Mesothelial cell of epicardium (in vitro differentiated cells): ENCODE data around the gene DPYSL4. TPM values are rescaled to one million over a fixed set of nuclear protein-coding genes. Genes with fewer than 3 reads are reported as not detected.

Source experiments
- DNase-seq, 2 experiments: peaks; one replicate each; pipeline ENCODE4 v3.0.0; 2021; ENCODE audit warnings: low spot score in 2 of 2; ENCODE audit not compliant: unreplicated experiment in 2 of 2
- H3K27ac Mint-ChIP-seq: 2 replicates; pipeline ENCODE4 v1.8.0; 2021; ENCODE audit warnings: mixed read lengths
- H3K27me3 Mint-ChIP-seq: 2 replicates; pipeline ENCODE4 v1.8.0; 2021; ENCODE audit warnings: low read depth, mixed read lengths
- H3K36me3 Mint-ChIP-seq: 2 replicates; pipeline ENCODE4 v1.8.0; 2021; ENCODE audit warnings: mixed read lengths
- H3K4me1 Mint-ChIP-seq: 2 replicates; pipeline ENCODE4 v1.8.0; 2021; ENCODE audit warnings: mixed read lengths
- H3K4me3 Mint-ChIP-seq: 2 replicates; pipeline ENCODE4 v1.8.0; 2021; ENCODE audit warnings: mild to moderate bottlenecking, moderate library complexity, mixed read lengths
- H3K9me3 Mint-ChIP-seq: 2 replicates; pipeline ENCODE4 v1.8.0; 2021; ENCODE audit warnings: mixed read lengths
- total RNA-seq: library from RNA; stranded (reverse); gene quantifications from 3 replicates; pipeline ENCODE4 v1.2.1, GENCODE V29; 2021
- TF ChIP-seq, protein P1 (sequence below): fragments of 200-600 bp; sonication (generic); IDR thresholded peaks from one replicate; pipeline ENCODE4 v1.5.0; 2021; ENCODE audit warnings: antibody characterized with exemption; ENCODE audit not compliant: unreplicated experiment

Gene DPYSL4
- total RNA-seq, 1 donor from 2014 or later = 18.6 TPM

DNA sequence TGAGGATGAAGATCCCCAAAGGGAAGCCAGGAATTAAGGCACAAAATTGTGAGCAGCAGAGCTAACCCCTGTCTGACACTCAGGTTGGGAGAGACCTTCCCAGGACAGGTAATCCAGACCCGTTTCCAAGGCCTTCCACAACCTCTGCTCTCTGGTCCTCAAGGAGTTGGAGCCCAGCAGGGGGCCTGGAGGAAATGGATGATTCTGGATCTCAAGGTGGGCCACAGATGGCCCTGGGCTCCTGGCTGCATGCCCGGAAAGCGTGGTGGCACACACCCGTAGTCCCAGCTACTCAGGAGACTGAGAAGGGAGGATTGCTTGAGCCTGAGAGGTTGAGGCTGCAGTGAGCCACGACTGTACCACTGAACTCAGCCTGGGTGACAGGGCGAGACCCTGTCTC lies 42.3 kb downstream of the DPYSL4 start:
- TF ChIP-seq, protein P1, sequence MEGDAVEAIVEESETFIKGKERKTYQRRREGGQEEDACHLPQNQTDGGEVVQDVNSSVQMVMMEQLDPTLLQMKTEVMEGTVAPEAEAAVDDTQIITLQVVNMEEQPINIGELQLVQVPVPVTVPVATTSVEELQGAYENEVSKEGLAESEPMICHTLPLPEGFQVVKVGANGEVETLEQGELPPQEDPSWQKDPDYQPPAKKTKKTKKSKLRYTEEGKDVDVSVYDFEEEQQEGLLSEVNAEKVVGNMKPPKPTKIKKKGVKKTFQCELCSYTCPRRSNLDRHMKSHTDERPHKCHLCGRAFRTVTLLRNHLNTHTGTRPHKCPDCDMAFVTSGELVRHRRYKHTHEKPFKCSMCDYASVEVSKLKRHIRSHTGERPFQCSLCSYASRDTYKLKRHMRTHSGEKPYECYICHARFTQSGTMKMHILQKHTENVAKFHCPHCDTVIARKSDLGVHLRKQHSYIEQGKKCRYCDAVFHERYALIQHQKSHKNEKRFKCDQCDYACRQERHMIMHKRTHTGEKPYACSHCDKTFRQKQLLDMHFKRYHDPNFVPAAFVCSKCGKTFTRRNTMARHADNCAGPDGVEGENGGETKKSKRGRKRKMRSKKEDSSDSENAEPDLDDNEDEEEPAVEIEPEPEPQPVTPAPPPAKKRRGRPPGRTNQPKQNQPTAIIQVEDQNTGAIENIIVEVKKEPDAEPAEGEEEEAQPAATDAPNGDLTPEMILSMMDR = no peak
- no peak for DNase-seq

DNA sequence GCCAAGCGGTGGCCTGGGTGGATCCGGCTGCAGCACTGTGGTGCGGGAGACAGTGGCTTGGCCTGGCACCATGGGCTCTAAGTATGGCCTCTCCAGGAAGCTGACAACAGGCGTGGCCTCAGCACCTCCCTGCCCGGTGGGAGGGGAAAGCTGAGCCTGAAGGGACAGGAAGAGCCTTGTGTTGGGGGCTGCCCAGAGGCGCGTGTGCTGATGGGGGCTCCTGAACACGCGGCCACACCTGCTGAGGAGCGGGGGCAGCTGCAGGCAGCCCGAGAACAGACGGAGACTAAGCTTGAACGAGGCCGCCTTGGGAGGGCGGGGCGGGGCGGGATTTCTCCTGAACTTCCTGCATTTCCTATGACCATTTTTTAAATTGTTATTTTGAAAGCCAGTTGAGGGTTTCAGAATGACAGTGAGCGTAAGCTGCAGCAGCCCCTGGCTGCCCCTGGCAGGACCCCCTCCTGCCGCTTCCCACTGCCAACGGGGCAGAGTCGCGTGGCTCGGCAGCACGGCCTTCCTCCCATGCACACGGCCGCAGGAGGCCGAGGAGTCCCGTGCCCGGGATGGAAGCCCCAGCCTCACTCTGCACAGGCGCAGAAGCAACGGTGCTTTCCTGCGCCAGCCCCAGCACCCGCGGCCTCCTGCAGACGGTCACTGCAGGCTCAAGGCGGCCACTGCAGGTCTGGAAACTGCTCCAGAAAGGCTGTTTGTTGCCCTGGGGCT lies 43.2 kb downstream of the DPYSL4 start:
- Mint-ChIP-seq H3K36me3 (no peaks in the 10 kb centered on the region), H3K4me3 (no peak overlapping the region), H3K9me3 (no peaks in the 10 kb centered on the region), H3K27me3 (peaks cover 2% of the 10 kb centered on the region), H3K4me1 (peaks cover 7% of the 10 kb centered on the region), H3K27ac (no peak overlapping the region)
- no peak for DNase-seq
- TF ChIP-seq, protein P1 = no peak

More for the DNA sequence above, 42.3 kb downstream of the DPYSL4 start:
- no peaks in the 10 kb centered on the region for H3K9me3 Mint-ChIP-seq
- peaks cover 2% of the 10 kb centered on the region for H3K27me3 Mint-ChIP-seq
- no peak overlapping the region for H3K4me3 Mint-ChIP-seq
- H3K27ac Mint-ChIP-seq = no peak overlapping the region
- peaks cover 7% of the 10 kb centered on the region for H3K4me1 Mint-ChIP-seq
- no peaks in the 10 kb centered on the region for H3K36me3 Mint-ChIP-seq

DNA sequence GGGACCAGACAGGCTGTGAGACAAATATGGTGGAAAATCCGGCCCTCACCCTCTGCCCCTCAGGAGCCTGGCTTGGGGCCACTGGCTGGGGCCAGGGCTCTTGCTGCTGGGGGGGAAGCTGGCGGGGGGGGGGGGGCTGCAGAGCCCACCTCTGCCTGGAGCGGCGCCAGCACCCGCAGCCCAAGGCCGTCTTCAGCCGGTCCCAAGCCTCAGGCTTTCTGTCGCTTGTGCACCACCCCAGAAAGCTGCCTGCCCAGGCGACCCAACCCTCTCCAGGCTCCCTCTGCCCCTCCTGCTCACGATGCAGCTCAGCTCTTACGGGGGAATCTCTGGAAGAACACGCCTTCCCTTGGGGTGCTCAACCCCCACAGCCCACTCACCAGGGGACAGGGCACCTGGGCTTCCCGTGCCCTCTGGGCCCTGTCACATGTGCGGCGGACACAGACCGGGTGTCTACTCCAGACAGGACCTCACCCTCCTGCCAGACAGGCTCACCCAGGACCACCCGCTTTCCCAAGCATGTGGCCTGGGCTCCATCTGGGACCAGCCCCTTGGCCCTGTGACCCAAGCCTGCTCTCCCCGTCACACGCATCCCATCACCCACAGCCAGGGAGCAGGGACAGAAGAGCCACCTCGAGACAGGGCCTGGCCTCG lies 43.9 kb downstream of the DPYSL4 start:
- H3K4me3 Mint-ChIP-seq = no peak overlapping the region
- DNase-seq = no peak
- no peak overlapping the region for H3K27ac Mint-ChIP-seq
- H3K36me3 Mint-ChIP-seq = no peaks in the 10 kb centered on the region
- TF ChIP-seq, protein P1 = no peak
- H3K27me3 Mint-ChIP-seq = peaks cover 2% of the 10 kb centered on the region
- H3K4me1 Mint-ChIP-seq = peaks cover 7% of the 10 kb centered on the region
- H3K9me3 Mint-ChIP-seq = no peaks in the 10 kb centered on the region

DNA sequence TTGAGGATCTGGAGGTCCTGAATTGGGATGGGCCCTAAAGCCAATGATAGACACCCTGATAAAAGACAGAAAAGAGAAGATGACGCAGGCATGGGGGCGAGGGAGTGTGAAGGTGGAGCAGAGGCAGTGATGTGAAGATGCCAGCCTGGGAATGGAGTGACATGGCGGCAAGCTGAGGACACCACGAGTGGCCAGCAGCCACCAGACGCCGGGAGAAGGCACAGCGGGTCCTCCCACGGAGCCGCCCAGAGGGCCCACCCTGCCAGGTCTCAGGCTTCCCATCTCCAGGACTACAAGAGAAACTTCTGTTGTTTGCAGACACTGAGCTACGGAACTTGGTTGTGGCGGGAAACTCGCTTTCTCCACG lies 44.9 kb downstream of the DPYSL4 start:
- H3K27ac Mint-ChIP-seq = no peak overlapping the region
- H3K36me3 Mint-ChIP-seq = no peaks in the 10 kb centered on the region
- no peak overlapping the region for H3K4me3 Mint-ChIP-seq
- peaks cover 7% of the 10 kb centered on the region for H3K4me1 Mint-ChIP-seq
- peaks cover 2% of the 10 kb centered on the region for H3K27me3 Mint-ChIP-seq
- TF ChIP-seq, protein P1 = no peak
- H3K9me3 Mint-ChIP-seq = no peaks in the 10 kb centered on the region
- no peak for DNase-seq

DNA sequence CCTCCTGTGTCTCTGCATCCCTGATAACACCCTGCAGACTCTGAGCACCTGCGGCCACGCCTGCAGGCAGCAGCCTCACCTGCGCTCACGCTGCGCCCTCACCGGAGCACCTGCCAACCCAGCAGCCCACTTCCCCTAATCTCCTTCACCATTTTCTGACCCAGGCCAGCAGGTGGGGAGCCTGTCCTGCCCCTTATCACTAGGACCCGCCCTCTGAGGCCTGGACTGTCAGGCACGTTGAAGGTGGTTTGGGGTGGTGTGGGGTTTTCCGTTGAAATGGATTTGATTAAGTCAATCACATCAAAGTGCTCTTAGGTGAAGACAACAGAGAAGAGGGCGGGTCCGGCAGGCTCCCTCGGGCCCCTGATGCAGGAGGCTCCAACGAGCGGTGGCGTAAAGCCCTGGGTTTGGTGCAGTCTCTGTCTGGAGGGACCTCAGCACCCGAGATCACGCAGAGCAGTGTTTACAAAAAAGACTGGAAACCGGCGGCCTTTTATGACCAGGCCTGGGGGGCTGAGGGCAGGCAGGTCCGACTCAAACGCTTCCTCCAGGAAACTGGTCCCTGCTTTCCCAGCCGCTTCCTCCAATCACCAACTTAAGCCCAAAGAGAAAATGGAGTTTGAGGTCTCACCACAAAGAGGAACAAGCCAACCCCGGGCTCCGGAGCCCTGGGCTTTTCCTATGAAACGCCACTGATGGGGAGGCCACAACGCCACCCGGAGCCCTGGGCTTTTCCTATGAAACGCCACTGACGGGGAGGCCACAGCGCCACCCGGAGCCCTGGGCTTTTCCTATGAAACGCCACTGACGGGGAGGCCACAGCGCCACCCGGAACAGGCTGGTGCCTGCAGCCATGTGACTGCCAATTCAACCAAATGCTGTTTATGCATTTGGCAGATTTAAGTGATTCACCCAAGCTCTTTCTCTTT lies 45.5 kb downstream of the DPYSL4 start:
- Mint-ChIP-seq H3K9me3 (no peaks in the 10 kb centered on the region), H3K27ac (no peak overlapping the region), H3K36me3 (no peaks in the 10 kb centered on the region), H3K4me1 (peaks cover 7% of the 10 kb centered on the region), H3K27me3 (peaks cover 2% of the 10 kb centered on the region), H3K4me3 (no peak overlapping the region)
- DNase-seq = no peak
- TF ChIP-seq, protein P1 = no peak
